Stimulated activated CD4-positive, alpha-beta T cell treated with anti-CD3 and anti-CD28 coated beads, Interleukin-1b, Interleukin-23, amount 100 ng/mL, for 24 hours (primary cell): ENCODE measurements around the gene ZGPAT.
A peak's percentile ranks its signal among the peaks of the same experiment; 100 is the strongest.

Experiments used
- DNase-seq, 4 experiments: peaks; one replicate each; pipeline ENCODE4 v3.0.0-alpha.2; 2020; ENCODE audit warnings: low read depth in 4 of 4, low spot score in 1 of 4

Gene ZGPAT

DNA sequence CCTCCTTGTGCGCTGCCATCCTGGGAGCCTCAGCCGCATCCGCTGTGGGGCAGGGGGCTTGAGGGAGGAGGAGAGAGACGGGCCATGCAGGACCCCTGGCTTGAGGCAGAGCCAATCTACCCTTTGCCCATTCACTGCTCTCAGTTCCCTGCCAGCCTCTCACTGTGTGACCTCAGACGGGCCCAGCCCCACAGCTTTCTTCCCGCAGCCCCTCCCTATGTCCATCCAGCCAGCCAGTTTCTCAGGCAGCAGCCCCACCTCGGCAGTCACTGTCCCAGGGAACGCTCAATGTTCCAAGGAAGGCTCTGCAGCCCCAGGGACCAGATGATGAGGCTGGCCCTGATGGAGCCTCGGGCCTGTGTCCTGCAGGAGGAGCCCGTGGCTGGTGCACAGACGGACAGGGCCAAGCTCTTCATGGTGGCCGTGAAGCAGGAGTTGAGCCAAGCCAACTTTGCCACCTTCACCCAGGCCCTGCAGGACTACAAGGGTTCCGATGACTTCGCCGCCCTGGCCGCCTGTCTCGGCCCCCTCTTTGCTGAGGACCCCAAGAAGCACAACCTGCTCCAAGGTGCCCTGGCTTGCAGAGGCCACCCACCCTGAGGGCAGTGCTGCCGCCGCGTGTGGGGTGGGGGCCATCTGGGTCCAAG, 15.3 kb upstream of the ZGPAT start:
- no peak for DNase-seq

DNA sequence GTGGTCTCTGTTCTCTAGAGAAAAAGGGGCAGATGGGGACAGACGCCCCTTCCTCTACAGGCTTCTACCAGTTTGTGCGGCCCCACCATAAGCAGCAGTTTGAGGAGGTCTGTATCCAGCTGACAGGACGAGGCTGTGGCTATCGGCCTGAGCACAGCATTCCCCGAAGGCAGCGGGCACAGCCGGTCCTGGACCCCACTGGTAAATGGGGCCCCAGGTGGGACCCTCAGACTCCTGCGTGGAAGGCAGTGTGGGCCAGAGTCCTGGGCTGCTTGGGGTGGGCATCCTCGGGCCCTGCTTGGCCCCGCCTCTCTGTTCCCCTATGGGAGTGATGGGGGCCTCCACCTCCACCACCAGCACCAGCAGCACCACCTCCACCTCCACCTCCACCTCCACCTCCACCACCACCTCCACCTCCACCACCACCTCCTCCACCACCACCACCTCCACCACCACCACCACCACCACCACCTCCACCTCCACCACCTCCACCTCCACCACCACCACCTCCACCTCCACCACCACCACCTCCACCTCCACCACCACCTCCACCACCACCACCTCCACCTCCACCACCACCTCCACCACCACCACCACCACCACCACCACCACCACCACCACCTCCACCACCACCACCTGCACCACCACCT, 14.6 kb upstream of the ZGPAT start:
- DNase-seq = no peak

GRCh38 chr20:63693733-63694583, 13.9 kb upstream of the ZGPAT start:
- DNase-seq = no peak

DNA sequence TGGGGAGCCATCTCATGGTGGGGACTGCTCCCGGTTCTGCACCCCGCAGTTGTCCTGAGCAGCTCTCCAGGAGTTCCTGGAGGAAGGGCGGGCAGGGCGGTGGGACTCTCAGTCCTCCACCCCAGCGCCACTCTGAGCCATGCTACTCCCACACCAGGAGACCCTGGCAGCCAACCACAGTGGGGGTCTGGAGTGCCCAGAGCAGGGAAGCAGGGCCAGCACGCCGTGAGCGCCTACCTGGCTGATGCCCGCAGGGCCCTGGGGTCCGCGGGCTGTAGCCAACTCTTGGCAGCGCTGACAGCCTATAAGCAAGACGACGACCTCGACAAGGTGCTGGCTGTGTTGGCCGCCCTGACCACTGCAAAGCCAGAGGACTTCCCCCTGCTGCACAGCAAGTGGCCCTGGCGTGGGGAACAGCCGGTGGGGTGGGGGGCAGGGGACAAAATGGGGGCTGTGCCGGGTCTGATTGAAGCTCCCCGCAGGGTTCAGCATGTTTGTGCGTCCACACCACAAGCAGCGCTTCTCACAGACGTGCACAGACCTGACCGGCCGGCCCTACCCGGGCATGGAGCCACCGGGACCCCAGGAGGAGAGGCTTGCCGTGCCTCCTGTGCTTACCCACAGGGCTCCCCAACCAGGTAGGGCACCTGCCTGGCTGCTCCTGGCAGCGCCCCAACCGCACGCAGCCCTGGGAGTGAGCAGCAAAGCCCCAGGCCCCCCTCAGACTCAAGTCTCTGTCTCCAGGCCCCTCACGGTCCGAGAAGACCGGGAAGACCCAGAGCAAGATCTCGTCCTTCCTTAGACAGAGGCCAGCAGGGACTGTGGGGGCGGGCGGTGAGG, 13.0 kb upstream of the ZGPAT start:
- DNase-seq = no peak

GRCh38 chr20:63695424-63696305, 12.2 kb upstream of the ZGPAT start:
- DNase-seq = no peak

- DNase-seq = no peak
Observed at GRCh38 chr20:63696306-63696627, 11.6 kb upstream of the ZGPAT start.

DNA sequence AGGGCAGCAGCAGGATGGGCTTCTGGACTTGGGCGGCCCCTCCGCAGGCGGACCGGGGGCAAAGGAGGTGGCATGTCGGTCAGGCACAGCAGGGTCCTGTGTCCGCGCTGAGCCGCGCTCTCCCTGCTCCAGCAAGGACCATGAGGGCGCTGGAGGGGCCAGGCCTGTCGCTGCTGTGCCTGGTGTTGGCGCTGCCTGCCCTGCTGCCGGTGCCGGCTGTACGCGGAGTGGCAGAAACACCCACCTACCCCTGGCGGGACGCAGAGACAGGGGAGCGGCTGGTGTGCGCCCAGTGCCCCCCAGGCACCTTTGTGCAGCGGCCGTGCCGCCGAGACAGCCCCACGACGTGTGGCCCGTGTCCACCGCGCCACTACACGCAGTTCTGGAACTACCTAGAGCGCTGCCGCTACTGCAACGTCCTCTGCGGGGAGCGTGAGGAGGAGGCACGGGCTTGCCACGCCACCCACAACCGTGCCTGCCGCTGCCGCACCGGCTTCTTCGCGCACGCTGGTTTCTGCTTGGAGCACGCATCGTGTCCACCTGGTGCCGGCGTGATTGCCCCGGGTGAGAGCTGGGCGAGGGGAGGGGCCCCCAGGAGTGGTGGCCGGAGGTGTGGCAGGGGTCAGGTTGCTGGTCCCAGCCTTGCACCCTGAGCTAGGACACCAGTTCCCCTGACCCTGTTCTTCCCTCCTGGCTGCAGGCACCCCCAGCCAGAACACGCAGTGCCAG, 11.0 kb upstream of the ZGPAT start, which contains the start of gene TNFRSF6B:
Gene TNFRSF6B, plus strand, starts transcription at position 25 of the 729 bp plus-strand sequence. Its CDS starts 116 bp downstream, at position 141.
- no peak for DNase-seq

GRCh38 chr20:63697357-63697867, 10.4 kb upstream of the ZGPAT start:
- no peak for DNase-seq

- DNase-seq = no peak
Observed at GRCh38 chr20:63697868-63698545, 9.8 kb upstream of the ZGPAT start.

GRCh38 chr20:63698739-63699465, 8.9 kb upstream of the ZGPAT start:
- peak in 1 of 4 experiments; percentile 67 for DNase-seq

GRCh38 chr20:63699466-63700198, 8.2 kb upstream of the ZGPAT start:
- no peak for DNase-seq

GRCh38 chr20:63700199-63701050, 7.4 kb upstream of the ZGPAT start:
- DNase-seq = no peak

GRCh38 chr20:63701051-63701328, 6.8 kb upstream of the ZGPAT start:
- DNase-seq = no peak

DNA sequence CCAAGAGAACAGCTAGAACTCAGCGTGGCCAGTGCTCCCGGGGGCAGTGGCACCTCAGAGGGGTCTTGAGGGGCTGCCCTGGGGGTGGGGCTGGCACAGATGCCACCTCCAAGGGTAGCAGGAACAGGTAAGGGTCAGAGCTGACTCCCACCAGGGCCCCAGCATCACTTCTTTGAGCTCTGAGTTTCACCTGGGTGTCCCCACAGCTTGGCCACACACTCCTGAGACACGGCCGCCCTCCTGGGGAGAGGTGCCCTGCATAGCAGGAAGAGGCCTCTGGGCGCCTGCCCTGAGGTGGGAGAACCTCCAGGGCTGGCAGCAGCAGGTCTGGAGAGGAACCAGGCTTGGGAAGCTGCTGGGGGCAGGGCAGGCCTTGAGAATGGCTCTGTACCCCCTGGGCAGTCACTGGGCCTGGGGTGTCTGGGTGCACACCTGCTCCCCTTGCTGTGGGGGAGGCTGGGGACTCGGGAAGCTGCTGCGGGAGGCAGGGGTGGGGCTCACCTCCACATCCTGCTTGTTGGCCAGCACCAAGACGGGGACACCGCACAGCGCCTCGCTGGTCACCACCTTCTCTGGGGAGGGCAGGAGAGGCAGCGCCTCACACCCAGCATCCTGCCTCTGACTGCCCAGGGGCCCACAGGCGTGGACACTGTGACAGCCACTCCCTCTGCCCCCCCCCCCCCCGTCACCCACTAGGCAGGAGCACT, 6.4 kb upstream of the ZGPAT start:
- DNase-seq = no peak

DNA sequence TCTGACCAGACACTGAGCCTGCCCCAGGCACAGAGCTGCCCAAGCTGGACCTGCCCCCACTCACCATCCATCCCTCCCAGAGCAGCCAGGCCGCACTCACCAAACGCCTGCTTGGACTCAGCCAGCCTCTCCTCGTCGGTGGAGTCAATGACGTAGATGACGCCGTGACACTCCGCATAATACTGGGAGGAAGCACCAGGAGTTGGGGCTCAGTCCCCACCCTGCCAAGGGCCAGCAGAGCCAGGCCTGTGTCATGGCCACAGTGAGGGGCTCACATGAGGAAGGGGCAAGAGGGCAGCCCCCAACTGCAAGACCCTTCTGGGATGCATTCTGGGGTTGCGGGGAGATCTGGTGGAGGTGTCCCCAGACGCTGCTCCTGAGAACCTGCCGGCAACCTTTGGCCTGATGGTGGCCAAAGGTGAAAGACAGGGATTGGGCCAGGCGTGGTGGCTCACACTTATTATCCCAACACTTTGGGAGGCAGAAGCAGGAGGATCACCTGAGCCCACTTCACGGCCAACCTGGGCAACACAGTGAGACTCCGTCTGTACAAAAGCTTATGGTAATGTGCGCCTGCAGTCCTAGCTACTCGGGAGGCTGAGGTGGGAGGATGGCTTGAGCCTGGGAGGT, 5.7 kb upstream of the ZGPAT start:
- DNase-seq = no peak
